K562 (cell line): ENCODE data around the gene PLEKHH3. TPM values are rescaled to one million over a fixed set of nuclear protein-coding genes. Genes with fewer than 3 reads are reported as not detected.

Experiments
- ARNT ChIP-seq, 2 experiments: fragments of 450-650 bp; IDR thresholded peaks; 2 replicates each; pipeline ENCODE4 v1.6.1; 2016; ENCODE audit warnings: mild to moderate bottlenecking in 1 of 2
- DDX20 ChIP-seq: fragments of 450-650 bp; IDR thresholded peaks from 2 replicates; pipeline ENCODE4 v1.6.1; 2016; ENCODE audit warnings: missing genetic modification characterization, low read depth, mild to moderate bottlenecking, missing compliant biosample characterization, moderate library complexity
- E2F4 ChIP-seq: sonication (generic); formaldehyde crosslinking; IDR thresholded peaks from 2 replicates; pipeline ENCODE4 v1.8.0; 2022; ENCODE audit warnings: mild to moderate bottlenecking, low read depth, missing genetic modification reagents
- ERF ChIP-seq: fragments of 450-650 bp; formaldehyde crosslinking; IDR thresholded peaks from 2 replicates; pipeline ENCODE4 v1.4.0; 2020; ENCODE audit warnings: mild to moderate bottlenecking, mixed read lengths
- HNRNPL ChIP-seq: fragments of 200-400 bp; formaldehyde crosslinking; IDR thresholded peaks from 2 replicates; pipeline ENCODE4 v1.6.1; 2017; ENCODE audit warnings: low read depth, mild to moderate bottlenecking, low read length
- KAT2B ChIP-seq: IDR thresholded peaks from one replicate; pipeline ENCODE4 v1.6.1; 2012; ENCODE audit warnings: low read depth, mild to moderate bottlenecking, control low read depth, inconsistent platforms, low read length, moderate library complexity
- MCM5 ChIP-seq: fragments of 450-650 bp; IDR thresholded peaks from 2 replicates; pipeline ENCODE4 v1.6.1; 2016; ENCODE audit warnings: low read depth
- OTX1 ChIP-seq: fragments of 450-650 bp; formaldehyde crosslinking; IDR thresholded peaks from 2 replicates; pipeline ENCODE4 v1.4.0; 2022; ENCODE audit warnings: mild to moderate bottlenecking
- RNF219 ChIP-seq: fragments of 250-450 bp; sonication (Bioruptor Pico); IDR thresholded peaks from 2 replicates; pipeline ENCODE4 v1.5.0; 2022; ENCODE audit warnings: mild to moderate bottlenecking
- SRSF9 ChIP-seq: fragments of 200-400 bp; formaldehyde crosslinking; IDR thresholded peaks from 2 replicates; pipeline ENCODE4 v1.6.1; 2017; ENCODE audit warnings: low read depth, low read length, borderline replicate concordance
- polyA plus RNA-seq, 8 experiments: library from polyadenylated mRNA; depleted of rRNA in 4 of 8; stranded (reverse) in 5 of 8; unstranded in 3 of 8; fragments of >200 nt; fragmentation: Nextera tagmentation in 2 of 8; fragmentation: Illumina TruSeq in 1 of 8; extraction: Ambion mirVana in 2 of 8; extraction: Trizol in 1 of 8; gene quantifications; 2 replicates each; pipeline versions ENCODE4 v1.2.1 to v1.2.3, GENCODE V29; 2011 to 2014; ENCODE audit warnings: inconsistent platforms in 1 of 8, missing spikeins in 1 of 8
- total RNA-seq, 7 experiments: library from RNA; depleted of rRNA in 6 of 7; stranded (reverse); fragments of >200 nt in 6 of 7; fragmentation: Illumina TruSeq in 2 of 7; extraction: Trizol in 2 of 7; gene quantifications; 2 replicates each; pipeline versions ENCODE4 v1.2.1 to v1.2.3, GENCODE V29; 2011 to 2021; ENCODE audit warnings: low replicate concordance in 1 of 7
- TF ChIP-seq, protein P1 (sequence below): sonication (generic); formaldehyde crosslinking; IDR thresholded peaks from 2 replicates; pipeline ENCODE4 v1.9.0; 2022; ENCODE audit warnings: mild to moderate bottlenecking, missing genetic modification reagents
- TF ChIP-seq, protein P2 (sequence below), 2 experiments: fragments of 450-650 bp in 1 of 2; sonication (generic) in 1 of 2; formaldehyde crosslinking; conservative IDR thresholded peaks; 2 replicates each; pipeline versions ENCODE4 v1.4.0 to v1.8.1; 2020 to 2022; ENCODE audit warnings: mild to moderate bottlenecking in 1 of 2, missing genetic modification reagents in 1 of 2
- TF ChIP-seq, protein P3 (sequence below): fragments of 450-650 bp; IDR thresholded peaks from 2 replicates; pipeline ENCODE4 v1.6.1; 2016; ENCODE audit warnings: low read depth

The PLEKHH3 gene
- total and polyA plus RNA-seq, 9 of the 15 experiments (the other 6 are each of a cell fraction or from before 2014, with no cell fraction given): 0.58 to 34.5 (median 5.0) TPM

DNA sequence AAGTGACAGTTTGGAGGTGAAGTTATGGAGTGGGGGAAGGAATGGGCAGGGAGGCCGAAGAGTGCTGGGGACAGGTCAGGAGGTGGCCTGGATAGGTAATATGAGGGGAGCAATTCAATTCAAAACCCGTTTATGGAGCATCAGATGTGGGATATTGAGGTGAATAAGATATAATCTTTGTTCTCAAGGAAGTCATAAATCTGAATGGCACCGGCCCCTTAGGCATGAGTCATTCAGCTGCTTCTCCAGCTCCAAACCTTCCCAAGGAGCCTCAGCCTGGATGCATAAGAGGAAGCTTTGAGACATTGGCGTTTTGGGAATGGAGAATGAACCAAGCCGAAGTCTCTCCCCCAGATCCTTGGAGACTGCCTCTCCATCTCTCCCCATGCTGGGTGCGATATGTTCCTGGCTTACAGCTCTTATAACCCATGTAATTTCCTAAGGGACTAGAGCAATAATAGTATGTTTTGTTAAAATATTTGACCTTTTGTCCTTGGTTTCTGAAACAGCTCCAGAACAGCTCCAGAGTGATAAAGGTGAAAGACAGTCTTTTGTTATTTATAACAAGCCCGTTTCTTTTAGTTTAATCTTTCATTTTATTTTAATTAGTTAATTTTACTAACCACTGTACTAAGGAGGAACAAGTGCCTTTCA, 16.0 kb downstream of the PLEKHH3 start (continued):
- TF ChIP-seq HNRNPL (no peak), DDX20 (tag) (no peak), E2F4 (no peak), MCM5 (no peak), KAT2B (no peak), OTX1 (CRISPR knock-in tag) (no peak), RNF219 (CRISPR knock-in tag) (no peak), ERF (CRISPR knock-in tag) (no peak), ARNT (IDR thresholded peaks at IDR 0.05) (peak in 1 of 2 experiments; percentile 60; a peak in 1 of 4 replicates), SRSF9 (no peak)
- TF ChIP-seq, protein P1, sequence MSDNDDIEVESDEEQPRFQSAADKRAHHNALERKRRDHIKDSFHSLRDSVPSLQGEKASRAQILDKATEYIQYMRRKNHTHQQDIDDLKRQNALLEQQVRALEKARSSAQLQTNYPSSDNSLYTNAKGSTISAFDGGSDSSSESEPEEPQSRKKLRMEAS (CRISPR knock-in tag): no peak
- TF ChIP-seq, protein P2, sequence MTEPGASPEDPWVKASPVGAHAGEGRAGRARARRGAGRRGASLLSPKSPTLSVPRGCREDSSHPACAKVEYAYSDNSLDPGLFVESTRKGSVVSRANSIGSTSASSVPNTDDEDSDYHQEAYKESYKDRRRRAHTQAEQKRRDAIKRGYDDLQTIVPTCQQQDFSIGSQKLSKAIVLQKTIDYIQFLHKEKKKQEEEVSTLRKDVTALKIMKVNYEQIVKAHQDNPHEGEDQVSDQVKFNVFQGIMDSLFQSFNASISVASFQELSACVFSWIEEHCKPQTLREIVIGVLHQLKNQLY (CRISPR knock-in tag; conservative IDR thresholded peaks at IDR 0.05): no peak
- TF ChIP-seq, protein P3, sequence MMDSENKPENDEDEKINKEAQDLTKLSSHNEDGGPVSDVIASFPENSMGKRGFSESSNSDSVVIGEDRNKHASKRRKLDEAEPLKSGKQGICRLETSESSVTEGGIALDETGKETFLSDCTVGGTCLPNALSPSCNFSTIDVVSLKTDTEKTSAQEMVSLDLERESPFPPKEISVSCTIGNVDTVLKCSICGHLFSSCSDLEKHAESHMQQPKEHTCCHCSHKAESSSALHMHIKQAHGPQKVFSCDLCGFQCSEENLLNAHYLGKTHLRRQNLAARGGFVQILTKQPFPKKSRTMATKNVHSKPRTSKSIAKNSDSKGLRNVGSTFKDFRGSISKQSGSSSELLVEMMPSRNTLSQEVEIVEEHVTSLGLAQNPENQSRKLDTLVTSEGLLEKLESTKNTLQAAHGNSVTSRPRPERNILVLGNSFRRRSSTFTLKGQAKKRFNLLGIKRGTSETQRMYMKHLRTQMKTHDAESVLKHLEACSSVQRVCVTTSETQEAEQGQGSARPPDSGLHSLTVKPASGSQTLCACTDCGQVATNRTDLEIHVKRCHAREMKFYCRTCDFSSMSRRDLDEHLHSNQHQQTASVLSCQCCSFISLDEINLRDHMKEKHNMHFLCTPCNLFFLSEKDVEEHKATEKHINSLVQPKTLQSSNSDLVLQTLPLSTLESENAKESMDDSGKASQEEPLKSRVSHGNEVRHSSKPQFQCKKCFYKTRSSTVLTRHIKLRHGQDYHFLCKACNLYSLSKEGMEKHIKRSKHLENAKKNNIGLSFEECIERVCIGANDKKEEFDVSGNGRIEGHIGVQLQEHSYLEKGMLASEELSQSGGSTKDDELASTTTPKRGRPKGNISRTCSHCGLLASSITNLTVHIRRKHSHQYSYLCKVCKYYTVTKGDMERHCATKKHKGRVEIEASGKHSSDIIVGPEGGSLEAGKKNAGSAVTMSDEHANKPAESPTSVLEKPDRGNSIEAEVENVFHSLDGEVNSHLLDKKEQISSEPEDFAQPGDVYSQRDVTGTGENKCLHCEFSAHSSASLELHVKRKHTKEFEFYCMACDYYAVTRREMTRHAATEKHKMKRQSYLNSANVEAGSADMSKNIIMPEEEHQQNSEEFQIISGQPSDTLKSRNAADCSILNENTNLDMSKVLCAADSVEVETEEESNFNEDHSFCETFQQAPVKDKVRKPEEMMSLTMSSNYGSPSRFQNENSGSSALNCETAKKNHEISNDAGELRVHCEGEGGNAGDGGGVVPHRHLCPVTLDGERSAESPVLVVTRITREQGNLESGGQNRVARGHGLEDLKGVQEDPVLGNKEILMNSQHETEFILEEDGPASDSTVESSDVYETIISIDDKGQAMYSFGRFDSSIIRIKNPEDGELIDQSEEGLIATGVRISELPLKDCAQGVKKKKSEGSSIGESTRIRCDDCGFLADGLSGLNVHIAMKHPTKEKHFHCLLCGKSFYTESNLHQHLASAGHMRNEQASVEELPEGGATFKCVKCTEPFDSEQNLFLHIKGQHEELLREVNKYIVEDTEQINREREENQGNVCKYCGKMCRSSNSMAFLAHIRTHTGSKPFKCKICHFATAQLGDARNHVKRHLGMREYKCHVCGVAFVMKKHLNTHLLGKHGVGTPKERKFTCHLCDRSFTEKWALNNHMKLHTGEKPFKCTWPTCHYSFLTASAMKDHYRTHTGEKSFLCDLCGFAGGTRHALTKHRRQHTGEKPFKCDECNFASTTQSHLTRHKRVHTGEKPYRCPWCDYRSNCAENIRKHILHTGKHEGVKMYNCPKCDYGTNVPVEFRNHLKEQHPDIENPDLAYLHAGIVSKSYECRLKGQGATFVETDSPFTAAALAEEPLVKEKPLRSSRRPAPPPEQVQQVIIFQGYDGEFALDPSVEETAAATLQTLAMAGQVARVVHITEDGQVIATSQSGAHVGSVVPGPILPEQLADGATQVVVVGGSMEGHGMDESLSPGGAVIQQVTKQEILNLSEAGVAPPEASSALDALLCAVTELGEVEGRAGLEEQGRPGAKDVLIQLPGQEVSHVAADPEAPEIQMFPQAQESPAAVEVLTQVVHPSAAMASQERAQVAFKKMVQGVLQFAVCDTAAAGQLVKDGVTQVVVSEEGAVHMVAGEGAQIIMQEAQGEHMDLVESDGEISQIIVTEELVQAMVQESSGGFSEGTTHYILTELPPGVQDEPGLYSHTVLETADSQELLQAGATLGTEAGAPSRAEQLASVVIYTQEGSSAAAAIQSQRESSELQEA: no peak
